Adrenal gland (tissue), 5 donors: ENCODE results near the gene ABCD2.

ENCODE experiments used
- CTCF ChIP-seq, 6 experiments: fragments of 450-650 bp in 4 of 6; fragments of 200-600 bp in 2 of 6; sonication (generic) in 1 of 6; IDR thresholded peaks; 1 replicate in 5 of 6; 2 replicates in 1 of 6; pipeline versions ENCODE4 v1.5.1 to v1.8.0; 2016 to 2021; ENCODE audit warnings: antibody characterized with exemption in 6 of 6, mild to moderate bottlenecking in 2 of 6, moderate library complexity in 1 of 6
- POLR2A ChIP-seq, 2 donors: fragments of 450-650 bp; IDR thresholded peaks; one replicate each; pipeline ENCODE4 v1.6.1; 2017; ENCODE audit warnings: antibody characterized with exemption in 2 of 2, mild to moderate bottlenecking in 2 of 2, moderate library complexity in 1 of 2
- donor health status: DM: no; HTN: no; CAD: no.

- TF ChIP-seq CTCF (IDR thresholded peaks at IDR 0.05) (no peak), POLR2A (IDR thresholded peaks at IDR 0.05) (no peak)
These were observed 16.5 kb downstream of the ABCD2 start for GRCh38 chr12:39603065-39603464.
